ENCODE data around the gene OSBPL5.

Gene OSBPL5, protein sequence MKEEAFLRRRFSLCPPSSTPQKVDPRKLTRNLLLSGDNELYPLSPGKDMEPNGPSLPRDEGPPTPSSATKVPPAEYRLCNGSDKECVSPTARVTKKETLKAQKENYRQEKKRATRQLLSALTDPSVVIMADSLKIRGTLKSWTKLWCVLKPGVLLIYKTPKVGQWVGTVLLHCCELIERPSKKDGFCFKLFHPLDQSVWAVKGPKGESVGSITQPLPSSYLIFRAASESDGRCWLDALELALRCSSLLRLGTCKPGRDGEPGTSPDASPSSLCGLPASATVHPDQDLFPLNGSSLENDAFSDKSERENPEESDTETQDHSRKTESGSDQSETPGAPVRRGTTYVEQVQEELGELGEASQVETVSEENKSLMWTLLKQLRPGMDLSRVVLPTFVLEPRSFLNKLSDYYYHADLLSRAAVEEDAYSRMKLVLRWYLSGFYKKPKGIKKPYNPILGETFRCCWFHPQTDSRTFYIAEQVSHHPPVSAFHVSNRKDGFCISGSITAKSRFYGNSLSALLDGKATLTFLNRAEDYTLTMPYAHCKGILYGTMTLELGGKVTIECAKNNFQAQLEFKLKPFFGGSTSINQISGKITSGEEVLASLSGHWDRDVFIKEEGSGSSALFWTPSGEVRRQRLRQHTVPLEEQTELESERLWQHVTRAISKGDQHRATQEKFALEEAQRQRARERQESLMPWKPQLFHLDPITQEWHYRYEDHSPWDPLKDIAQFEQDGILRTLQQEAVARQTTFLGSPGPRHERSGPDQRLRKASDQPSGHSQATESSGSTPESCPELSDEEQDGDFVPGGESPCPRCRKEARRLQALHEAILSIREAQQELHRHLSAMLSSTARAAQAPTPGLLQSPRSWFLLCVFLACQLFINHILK

GRCh38 chr11:3165152-3165705 is at the start of gene OSBPL5:
Gene OSBPL5, minus strand, starts transcription at chr11:3165310. Its CDS starts 36,162 bp downstream, at chr11:3129148.
- DNase-seq: peak; percentile 72

- DNase-seq: no peak
These were observed 49.2 kb upstream of the OSBPL5 start for GRCh38 chr11:3214420-3214699.

- DNase-seq: no peak
These were observed 48.7 kb upstream of the OSBPL5 start for GRCh38 chr11:3213659-3214419.

GRCh38 chr11:3208272-3208671 is 43.2 kb upstream of the OSBPL5 start:
- DNase-seq: no peak

DNA sequence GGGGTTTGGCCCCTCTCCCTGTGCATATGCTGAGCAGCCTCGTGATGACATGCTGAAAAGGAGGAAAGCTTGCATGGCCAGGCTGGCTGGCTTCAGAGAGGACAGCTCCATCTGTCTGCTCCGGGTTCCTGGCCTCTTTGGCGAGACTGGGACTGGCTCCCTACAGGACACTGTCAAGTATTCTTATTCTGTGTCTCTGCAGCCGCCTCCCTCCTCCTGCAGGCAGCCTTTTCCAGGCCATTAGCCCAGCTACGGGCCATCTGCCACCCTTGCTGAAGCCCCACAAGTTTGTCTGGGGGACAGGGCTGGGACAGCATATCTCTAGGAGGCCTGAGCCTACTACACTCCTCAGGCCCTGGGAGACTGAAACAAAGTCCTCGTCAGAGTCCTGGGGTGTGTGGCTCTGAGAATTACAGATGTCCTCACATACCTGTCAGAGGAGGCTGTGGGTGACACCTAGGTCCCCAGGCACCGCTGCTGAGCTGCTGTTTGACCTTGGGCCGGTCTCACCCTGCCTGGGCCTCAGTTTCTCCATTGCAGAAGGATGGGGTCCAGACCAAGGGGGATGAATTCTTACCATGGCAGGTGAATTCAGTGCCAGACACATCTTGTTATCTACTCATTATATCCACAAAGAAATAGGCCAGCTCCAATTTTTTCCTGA is 42.5 kb upstream of the OSBPL5 start:
- no peak for DNase-seq

DNA sequence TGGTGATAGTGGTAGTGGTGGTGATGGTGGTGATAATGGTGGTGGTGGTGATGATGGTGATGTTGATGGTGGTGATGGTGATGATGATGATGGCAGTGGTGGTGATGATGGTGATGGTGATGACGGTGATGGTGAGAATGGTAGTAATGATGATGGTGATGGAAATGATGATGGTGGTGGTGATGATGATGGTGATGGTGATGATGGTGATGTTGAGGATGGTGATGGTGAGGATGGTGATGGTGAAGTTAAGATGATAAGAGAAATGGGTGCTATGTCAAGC is 41.8 kb upstream of the OSBPL5 start:
- no peak for DNase-seq

GRCh38 chr11:3206156-3206921 is 41.2 kb upstream of the OSBPL5 start:
- DNase-seq: no peak

DNA sequence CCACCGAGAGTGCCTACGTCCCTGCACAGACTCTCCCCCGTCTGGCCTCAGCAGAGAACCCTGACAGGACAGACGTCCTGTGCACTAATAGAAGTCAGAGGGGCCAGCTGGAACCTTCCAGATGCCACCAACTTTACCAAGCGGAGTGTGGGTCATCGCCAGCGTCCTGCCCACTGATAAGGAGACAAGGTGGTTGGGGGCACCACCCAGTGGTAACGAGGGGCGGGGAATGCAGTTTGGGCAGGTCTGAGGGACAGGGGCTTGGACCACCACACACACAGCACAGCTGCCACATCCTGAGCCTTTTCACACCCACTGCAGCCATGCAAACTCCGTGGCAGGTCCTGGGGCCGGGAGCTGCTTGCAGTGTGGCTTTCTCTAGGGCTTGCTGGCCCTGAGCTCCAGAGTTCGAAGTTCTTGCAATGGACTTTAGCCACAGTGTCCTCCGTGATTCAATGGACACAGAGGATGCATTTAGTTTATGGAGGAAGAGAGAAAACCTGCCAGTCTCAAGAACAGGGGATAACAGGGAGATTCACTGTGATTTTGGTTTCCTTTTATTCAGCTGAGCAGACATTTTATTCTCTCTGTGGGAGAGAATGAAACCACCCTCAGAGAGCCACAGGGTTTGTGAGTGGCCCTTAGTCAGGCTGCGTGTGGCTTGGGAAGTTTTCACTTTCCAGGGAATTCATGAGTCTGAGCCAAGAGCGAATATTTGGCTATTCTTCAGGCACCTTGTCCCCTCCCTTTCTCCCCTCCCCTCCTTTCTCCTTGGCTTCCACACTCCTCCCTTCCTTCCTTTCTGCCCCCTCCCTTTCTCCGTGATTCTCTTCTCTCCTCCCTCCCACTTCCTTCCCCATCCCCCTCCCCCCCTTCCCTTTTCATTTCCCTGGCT is 40.4 kb upstream of the OSBPL5 start:
- DNase-seq: no peak

DNA sequence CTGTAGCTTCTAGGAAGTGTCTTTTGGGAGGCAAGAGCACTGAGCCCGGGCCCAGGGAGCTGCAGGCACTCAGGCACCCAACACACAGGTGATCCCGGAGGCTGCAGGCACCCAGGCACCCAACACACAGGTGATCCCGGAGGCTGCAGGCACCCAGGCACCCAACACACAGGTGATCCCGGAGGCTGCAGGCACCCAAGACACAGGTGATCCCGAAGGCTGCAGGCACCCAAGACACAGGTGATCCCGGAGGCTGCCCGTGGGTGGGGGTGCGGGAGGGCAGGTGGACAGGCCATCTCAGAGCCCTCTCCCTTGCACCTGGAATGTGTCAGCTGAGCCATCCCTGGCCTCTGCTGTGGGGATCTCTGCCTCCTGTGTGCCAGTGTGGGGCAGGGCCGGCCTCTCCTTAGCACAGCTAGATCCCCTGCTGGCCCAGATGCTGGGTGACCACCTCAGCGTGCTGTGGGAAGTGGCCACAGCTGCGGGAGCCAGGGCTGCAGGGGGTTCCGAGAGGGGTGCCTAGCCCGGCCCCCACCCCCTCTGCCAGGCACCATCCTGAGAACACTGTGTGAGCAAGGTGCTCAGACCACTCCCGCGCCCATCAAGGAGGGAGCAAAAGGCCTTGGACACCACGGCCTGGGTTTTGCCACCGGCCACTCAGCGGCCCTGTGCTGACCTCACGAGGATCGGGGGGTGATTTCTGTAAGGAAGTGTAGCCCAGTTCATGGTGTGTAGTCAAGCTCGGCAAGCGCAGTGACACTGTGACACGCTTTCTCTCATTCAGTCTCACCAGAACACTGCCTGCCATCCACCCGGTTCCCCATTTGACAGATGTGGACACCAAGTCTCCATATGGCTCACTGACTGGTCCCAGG is 39.3 kb upstream of the OSBPL5 start:
- no peak for DNase-seq

DNA sequence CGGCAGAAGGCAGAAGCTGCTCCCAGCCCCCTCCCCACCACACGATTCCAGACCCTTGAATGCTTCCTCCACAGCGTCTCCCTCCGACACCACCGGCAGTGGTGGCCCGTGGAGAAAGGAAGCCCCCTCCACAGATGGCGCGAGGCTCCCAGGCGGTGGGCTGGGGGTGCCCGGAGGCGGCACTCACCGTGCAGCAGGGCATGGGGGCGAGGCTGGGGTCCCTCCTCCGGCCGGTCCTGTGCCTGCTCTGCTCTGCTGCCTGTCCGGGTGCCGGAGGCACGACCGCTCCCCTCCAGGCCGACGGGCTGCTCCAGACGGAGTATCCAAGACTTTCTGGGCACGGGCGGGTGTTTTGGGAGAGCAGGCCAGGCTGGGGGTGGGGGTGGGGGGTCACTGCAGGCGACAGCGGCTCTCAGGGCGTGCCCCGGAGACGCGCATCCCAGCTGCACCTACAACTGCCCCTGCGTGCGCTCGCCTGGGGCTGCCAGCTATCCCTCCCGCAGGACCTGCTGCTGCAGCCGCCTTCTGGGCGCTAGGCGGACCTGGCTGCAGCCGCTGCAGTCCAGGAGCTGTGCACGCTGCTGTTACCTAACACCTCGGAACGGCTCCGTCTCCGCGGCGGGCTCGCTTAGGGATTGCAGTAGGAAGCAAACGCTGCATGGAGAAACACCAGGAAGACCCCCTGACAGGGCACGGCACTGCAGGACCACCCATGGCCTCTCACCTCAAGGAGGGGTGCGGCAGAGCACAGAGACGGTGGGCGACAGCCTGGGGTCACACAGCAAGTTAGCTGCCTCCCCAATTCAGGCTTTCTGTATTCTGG is 38.3 kb upstream of the OSBPL5 start:
- no peak for DNase-seq

DNA sequence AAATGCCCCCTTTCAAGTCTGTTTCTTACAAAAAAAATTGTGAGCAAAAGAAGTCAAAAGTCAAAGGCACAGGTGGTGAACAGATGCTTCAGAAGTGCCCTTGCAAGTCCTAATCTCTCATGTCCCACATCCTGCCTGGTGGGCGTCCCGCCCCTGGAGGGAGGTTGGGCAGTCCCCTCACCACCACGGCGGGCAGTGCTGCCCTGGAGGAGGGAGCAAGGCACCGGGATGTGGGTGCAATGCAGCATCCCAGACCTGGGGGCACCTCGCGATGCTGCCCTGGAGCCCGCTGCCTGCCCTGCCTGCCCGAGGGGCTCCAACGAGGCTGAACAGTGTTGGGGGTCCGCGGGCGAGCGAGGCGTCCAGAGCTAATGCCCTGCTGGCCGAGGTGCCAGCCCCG is 37.6 kb upstream of the OSBPL5 start:
- DNase-seq: no peak

DNA sequence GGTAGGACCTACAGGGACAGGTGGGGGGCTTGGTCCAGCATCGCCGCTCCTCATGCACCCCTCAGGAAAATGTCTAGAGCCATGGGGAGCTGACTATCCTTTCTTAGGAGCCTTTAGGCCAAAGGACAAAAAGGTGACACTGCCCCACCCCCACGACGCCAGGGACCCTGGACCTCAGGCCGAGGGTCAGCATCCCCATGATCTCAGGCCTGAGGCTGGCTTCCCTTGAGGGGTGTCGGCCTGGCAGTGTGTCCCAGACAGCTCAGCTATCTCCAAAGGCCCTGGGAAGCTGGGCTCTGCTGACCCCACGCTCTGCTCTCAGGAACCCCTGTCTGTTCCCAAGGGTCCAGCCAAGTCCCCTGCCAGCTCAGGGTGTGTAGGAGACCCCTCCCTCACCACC is 37.2 kb upstream of the OSBPL5 start:
- no peak for DNase-seq

DNA sequence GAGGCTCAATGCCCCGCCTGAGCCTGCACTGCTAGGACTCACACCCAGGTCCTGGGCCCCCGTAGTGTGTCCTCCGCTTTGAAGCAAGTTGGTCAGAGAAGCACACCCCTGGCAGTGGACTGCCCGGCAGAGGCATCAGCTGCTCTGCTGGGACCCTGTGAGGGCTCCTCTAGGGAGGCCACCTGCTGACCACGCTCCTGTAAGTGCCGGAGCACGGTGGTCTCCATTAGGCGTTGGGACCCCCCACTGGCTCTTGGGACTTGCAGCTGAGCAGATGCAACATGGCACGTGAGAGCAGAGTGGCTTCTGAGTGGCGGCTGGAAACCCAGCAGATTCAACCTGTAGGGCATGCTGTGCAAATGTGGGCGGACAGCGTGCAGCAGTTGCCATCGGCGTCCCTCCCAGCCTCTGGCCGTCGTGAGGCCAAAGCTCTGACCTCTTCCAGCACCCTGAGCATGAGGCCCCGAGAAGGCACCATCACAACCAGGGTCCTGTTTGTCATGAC is 36.6 kb upstream of the OSBPL5 start:
- DNase-seq: no peak

GRCh38 chr11:3201112-3201581 is 36.0 kb upstream of the OSBPL5 start:
- DNase-seq: no peak

- DNase-seq: no peak
These were observed 35.4 kb upstream of the OSBPL5 start for GRCh38 chr11:3200388-3201111.

DNA sequence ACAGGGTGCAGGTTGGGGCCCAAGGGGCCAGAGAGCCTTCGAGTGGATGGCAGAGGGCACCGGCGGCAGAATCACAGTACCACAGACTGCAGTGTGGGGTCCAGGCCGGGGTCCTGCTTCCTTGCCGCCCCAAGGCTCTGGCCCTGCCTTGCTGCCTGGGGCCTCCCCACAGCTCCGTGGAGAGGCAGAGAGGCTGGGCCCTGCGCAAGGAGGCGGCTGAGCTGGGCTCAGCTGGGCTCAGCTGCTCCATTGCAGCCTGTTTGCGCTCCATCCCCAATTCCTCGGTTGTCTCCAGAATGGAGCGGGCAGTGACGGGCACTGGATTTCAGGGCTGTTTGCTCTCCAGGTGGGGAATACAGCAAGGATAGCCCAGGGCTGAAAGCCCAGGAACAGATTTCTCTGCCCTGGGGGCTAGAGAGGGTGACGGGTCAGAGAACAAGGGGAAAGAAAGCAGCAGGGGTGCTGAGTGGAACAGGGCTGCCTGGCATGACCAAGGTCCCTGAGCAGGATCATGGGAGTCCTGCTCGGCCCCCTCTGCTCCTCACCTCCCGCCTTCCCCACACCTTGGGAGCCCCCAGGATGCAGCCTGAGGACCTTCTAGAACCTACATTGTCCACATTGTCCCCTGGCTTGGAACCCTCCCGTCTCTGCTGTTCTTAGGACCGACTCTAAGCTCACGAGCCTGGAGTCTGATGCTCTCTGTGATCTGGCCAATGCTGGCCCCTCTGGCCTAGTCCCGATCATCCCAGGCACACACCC is 34.6 kb upstream of the OSBPL5 start:
- DNase-seq: no peak

- no peak for DNase-seq
These were observed 33.7 kb upstream of the OSBPL5 start for GRCh38 chr11:3198815-3199214.
